Vagina (tissue), 2 donors: Measurements from ENCODE around the gene MTAP. TPM values are rescaled to one million over a fixed set of nuclear protein-coding genes. Genes with fewer than 3 reads are reported as not detected.
"Not testable (repeated sequence)": the region's sequence is repeated elsewhere in the genome, so short reads cannot be mapped to it uniquely, and the experiment has no call there.

Source experiments
- DNase-seq, 2 donors: peaks; one replicate each; pipeline ENCODE4 v3.0.0-alpha.2; 2017; ENCODE audit errors: extremely low spot score in 2 of 2
- H3K27ac ChIP-seq: fragments of 200-600 bp; sonication (generic); one replicate; pipeline ENCODE4 v1.5.1; 2019
- H3K27me3 ChIP-seq: fragments of 200-600 bp; sonication (generic); one replicate; pipeline ENCODE4 v1.5.1; 2019
- H3K36me3 ChIP-seq, 2 donors: fragments of 200-600 bp; sonication (generic); one replicate each; pipeline ENCODE4 v1.5.1; 2017 to 2019
- H3K4me1 ChIP-seq: fragments of 200-600 bp; sonication (generic); one replicate; pipeline ENCODE4 v1.5.1; 2019
- H3K4me3 ChIP-seq, 2 donors: fragments of 200-600 bp; sonication (generic); 1 replicate in 1 of 2; 2 replicates in 1 of 2; pipeline ENCODE4 v1.5.1; 2016 to 2019
- H3K9me3 ChIP-seq: fragments of 200-600 bp; sonication (generic); one replicate; pipeline ENCODE4 v1.5.1; 2019
- CTCF ChIP-seq, 3 experiments: fragments of 450-650 bp in 2 of 3; fragments of 200-600 bp in 1 of 3; sonication (generic) in 1 of 3; IDR thresholded peaks; one replicate each; pipeline ENCODE4 v1.5.1; 2017 to 2019; ENCODE audit warnings: antibody characterized with exemption in 3 of 3, mild to moderate bottlenecking in 2 of 3, moderate library complexity in 2 of 3
- POLR2A ChIP-seq, 2 donors: fragments of 450-650 bp; IDR thresholded peaks; one replicate each; pipeline ENCODE4 v1.6.1; 2017; ENCODE audit warnings: antibody characterized with exemption in 2 of 2, mild to moderate bottlenecking in 2 of 2, moderate library complexity in 2 of 2
- POLR2AphosphoS5 ChIP-seq, 2 donors: sonication (generic); formaldehyde crosslinking; IDR thresholded peaks; one replicate each; pipeline ENCODE4 v1.9.0; 2017; ENCODE audit warnings: antibody characterized with exemption in 2 of 2, mild to moderate bottlenecking in 2 of 2, low read depth in 1 of 2; ENCODE audit not compliant: insufficient read depth in 1 of 2
- intact Hi-C: fragments of 100-400 bp; cut with DNase I; formaldehyde crosslinking; loops from one replicate; pipeline ENCODE4 v1.15.1; 2023
- total RNA-seq: library from RNA; depleted of rRNA; stranded (reverse); fragments of >200 nt; gene quantifications from one replicate; pipeline ENCODE4 v1.2.3, GENCODE V29; 2016

The MTAP gene
- total RNA-seq, 1 donor from 2014 or later: 19.9 TPM

GRCh38 chr9:21943464-21943863 is 141.0 kb downstream of the MTAP start:
- Histone ChIP-seq H3K27me3 (no peaks in the 10 kb centered on the region), H3K9me3 (no peaks in the 10 kb centered on the region), H3K27ac (no peak overlapping the region), H3K36me3 (no peaks in the 10 kb centered on the region), H3K4me3 (no peak overlapping the region), H3K4me1 (no peaks in the 10 kb centered on the region)
- no peak for TF ChIP-seq CTCF (IDR thresholded peaks at IDR 0.05)
- intact Hi-C loops: no loop called here
- no peak for DNase-seq

- Histone ChIP-seq H3K4me1 (no peaks in the 10 kb centered on the region), H3K27ac (no peak overlapping the region), H3K27me3 (no peaks in the 10 kb centered on the region), H3K36me3 (no peaks in the 10 kb centered on the region), H3K9me3 (no peaks in the 10 kb centered on the region), H3K4me3 (no peak overlapping the region)
- intact Hi-C loops: no loop called here
- no peak for DNase-seq
- no peak for TF ChIP-seq CTCF (IDR thresholded peaks at IDR 0.05)
- TF ChIP-seq POLR2AphosphoS5 (IDR thresholded peaks at IDR 0.05; ENCODE audit: insufficient read depth in 1 of 2, low read depth in 1 of 2): no peak
- TF ChIP-seq POLR2A (IDR thresholded peaks at IDR 0.05): no peak
Measured at GRCh38 chr9:21945606-21946005, 143.2 kb downstream of the MTAP start.

- Histone ChIP-seq H3K4me1 (no peaks in the 10 kb centered on the region), H3K4me3 (no peak overlapping the region), H3K9me3 (no peaks in the 10 kb centered on the region), H3K27ac (no peak overlapping the region), H3K27me3 (no peaks in the 10 kb centered on the region), H3K36me3 (no peaks in the 10 kb centered on the region)
- intact Hi-C loops: no loop called here
- no peak for DNase-seq
- TF ChIP-seq POLR2A (IDR thresholded peaks at IDR 0.05) (no peak), CTCF (IDR thresholded peaks at IDR 0.05) (no peak), POLR2AphosphoS5 (IDR thresholded peaks at IDR 0.05; ENCODE audit: insufficient read depth in 1 of 2, low read depth in 1 of 2) (no peak)
Measured at GRCh38 chr9:21958833-21959232, 156.4 kb downstream of the MTAP start.

- H3K27ac ChIP-seq, intact Hi-C loops, H3K36me3 ChIP-seq: not testable (repeated sequence)
Measured at GRCh38 chr9:21959268-21959667, 156.8 kb downstream of the MTAP start.

GRCh38 chr9:21961569-21961968 is 159.1 kb downstream of the MTAP start:
- no peak overlapping the region for H3K27ac ChIP-seq
- no peak for DNase-seq
- H3K4me1 ChIP-seq: peaks cover 13% of the 10 kb centered on the region
- H3K27me3 ChIP-seq: no peaks in the 10 kb centered on the region
- no peak overlapping the region for H3K4me3 ChIP-seq
- no peaks in the 10 kb centered on the region for H3K9me3 ChIP-seq
- intact Hi-C loops: no loop called here
- H3K36me3 ChIP-seq: no peaks in the 10 kb centered on the region
- no peak for TF ChIP-seq CTCF (IDR thresholded peaks at IDR 0.05)
- TF ChIP-seq POLR2A (IDR thresholded peaks at IDR 0.05): no peak
- no peak for TF ChIP-seq POLR2AphosphoS5 (IDR thresholded peaks at IDR 0.05; ENCODE audit: insufficient read depth in 1 of 2, low read depth in 1 of 2)

More at GRCh38 chr9:21959268-21959667, 156.8 kb downstream of the MTAP start:
- H3K9me3 ChIP-seq, H3K4me3 ChIP-seq, H3K4me1 ChIP-seq, DNase-seq, H3K27me3 ChIP-seq: not testable (repeated sequence)

GRCh38 chr9:21964925-21965385 is 162.5 kb downstream of the MTAP start:
- H3K27me3 ChIP-seq: peaks cover 8% of the 10 kb centered on the region
- intact Hi-C loops: no loop called here
- no peak for DNase-seq
- TF ChIP-seq POLR2AphosphoS5 (IDR thresholded peaks at IDR 0.05; ENCODE audit: insufficient read depth in 1 of 2, low read depth in 1 of 2) (no peak), CTCF (IDR thresholded peaks at IDR 0.05) (no peak), POLR2A (IDR thresholded peaks at IDR 0.05) (no peak)
- H3K27ac ChIP-seq: no peak overlapping the region
- no peaks in the 10 kb centered on the region for H3K36me3 ChIP-seq
- H3K4me3 ChIP-seq: peak overlapping the region; percentile 23 to 24
- peaks cover 13% of the 10 kb centered on the region for H3K4me1 ChIP-seq
- H3K9me3 ChIP-seq: no peaks in the 10 kb centered on the region
